ENCODE measurements around the gene ERG28.

GRCh38 chr14:75609606-75610475 lies 50.8 kb downstream of the ERG28 start:
- TF ChIP-seq CTCF (conservative IDR thresholded peaks at IDR 0.05; ENCODE audit: low read depth, low read length) = no peak
- TF ChIP-seq EZH2 (IDR thresholded peaks at IDR 0.05; ENCODE audit: borderline replicate concordance, low read depth, low read length, poor library complexity, severe bottlenecking) = no peak

Measured in A673 (cell line).